Measurements from ENCODE around the gene CABP7.

The CABP7 gene

DNA sequence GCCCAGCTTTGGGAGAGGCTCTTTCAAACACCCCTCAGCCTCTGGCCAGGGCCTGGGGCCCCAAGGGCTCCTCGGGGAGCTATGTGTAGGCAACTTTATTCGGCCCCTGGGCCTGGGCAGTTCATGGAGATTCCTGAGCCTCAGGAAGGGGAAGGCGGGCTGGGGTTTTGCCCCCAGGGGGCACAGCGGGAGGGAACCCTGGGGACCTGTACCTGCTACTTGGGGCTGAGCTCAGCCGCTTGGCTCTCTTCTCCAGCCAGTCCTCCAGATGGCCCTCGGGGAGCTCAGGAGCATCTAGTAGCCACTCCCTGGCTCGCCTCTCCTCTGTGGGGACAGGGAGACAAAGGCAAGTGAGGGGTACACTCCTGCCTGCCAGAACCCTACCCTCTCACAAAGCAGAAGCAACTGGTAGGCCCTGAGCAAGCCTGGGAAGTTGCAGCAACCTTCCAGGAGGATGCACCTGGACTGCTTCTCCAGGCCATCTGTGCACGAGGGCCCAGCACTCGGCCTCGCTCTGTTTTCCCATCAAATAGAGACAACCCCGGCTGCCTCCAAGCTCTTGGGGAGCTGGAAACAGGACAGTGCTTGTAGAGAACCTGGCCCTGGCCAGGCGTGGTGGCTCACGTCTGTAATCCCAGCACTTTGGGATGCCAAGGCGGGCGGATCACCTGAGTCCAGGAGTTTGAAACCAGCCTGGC lies 18.5 kb downstream of the CABP7 start:
- Histone ChIP-seq H3K4me2 (ENCODE audit: low read length) (no peak overlapping the region), H3K9ac (ENCODE audit: low read length) (no peak overlapping the region), H2BK5ac (ENCODE audit: low read length) (no peak overlapping the region), H3K36me3 (ENCODE audit: control insufficient read depth, insufficient read depth, low read length) (no peaks in the 10 kb centered on the region), H3K4ac (ENCODE audit: low read depth, low read length) (no peak overlapping the region), H2BK120ac (ENCODE audit: low read depth, low read length) (no peak overlapping the region), H2AK5ac (ENCODE audit: low read length) (no peak overlapping the region), H3K56ac (ENCODE audit: low read length) (no peak overlapping the region), H2BK15ac (replicated peaks; ENCODE audit: low read depth) (no peak overlapping the region), H3K23ac (ENCODE audit: low read length) (no peak overlapping the region), H4K8ac (ENCODE audit: low read depth, low read length) (no peak overlapping the region), H3K27ac (ENCODE audit: low read depth, low read length) (no peak overlapping the region), H4K5ac (ENCODE audit: low read length) (no peak overlapping the region), H3K4me1 (ENCODE audit: control insufficient read depth, low read depth, low read length) (no peaks in the 10 kb centered on the region), H3K79me2 (ENCODE audit: control insufficient read depth, insufficient read depth, low read length) (no peaks in the 10 kb centered on the region), H3K27me3 (ENCODE audit: insufficient read depth, low read length, poor library complexity) (no peaks in the 10 kb centered on the region), H3K79me1 (ENCODE audit: low read length) (no peaks in the 10 kb centered on the region), H3K4me3 (ENCODE audit: low read length) (no peak overlapping the region), H3K18ac (ENCODE audit: low read length) (no peak overlapping the region)
- DNase-seq, result no peak
- WGBS (ENCODE audit: extremely low coverage, insufficient coverage, low lambda C conversion rate), result no CpG with 5 or more reads among the region's 15 CpGs

- H3K18ac ChIP-seq (ENCODE audit: low read length), result no peak overlapping the region
- H3K9ac ChIP-seq (ENCODE audit: low read length), result no peak overlapping the region
- no peak for DNase-seq
- no peak overlapping the region for H3K27ac ChIP-seq (ENCODE audit: low read depth, low read length)
- H3K4ac ChIP-seq (ENCODE audit: low read depth, low read length), result no peak overlapping the region
- H3K56ac ChIP-seq (ENCODE audit: low read length), result no peak overlapping the region
- no peak overlapping the region for H3K4me2 ChIP-seq (ENCODE audit: low read length)
- H3K27me3 ChIP-seq (ENCODE audit: insufficient read depth, low read length, poor library complexity), result no peaks in the 10 kb centered on the region
- H3K36me3 ChIP-seq (ENCODE audit: control insufficient read depth, insufficient read depth, low read length), result no peaks in the 10 kb centered on the region
- no peak overlapping the region for H2BK5ac ChIP-seq (ENCODE audit: low read length)
- no peak overlapping the region for H2BK120ac ChIP-seq (ENCODE audit: low read depth, low read length)
- H3K4me1 ChIP-seq (ENCODE audit: control insufficient read depth, low read depth, low read length), result no peaks in the 10 kb centered on the region
- H3K23ac ChIP-seq (ENCODE audit: low read length), result no peak overlapping the region
- no peaks in the 10 kb centered on the region for H3K79me2 ChIP-seq (ENCODE audit: control insufficient read depth, insufficient read depth, low read length)
- no CpG with 5 or more reads among the region's 17 CpGs for WGBS (ENCODE audit: extremely low coverage, insufficient coverage, low lambda C conversion rate)
- no peak overlapping the region for H2BK15ac ChIP-seq (replicated peaks; ENCODE audit: low read depth)
- no peak overlapping the region for H3K4me3 ChIP-seq (ENCODE audit: low read length)
- H2AK5ac ChIP-seq (ENCODE audit: low read length), result no peak overlapping the region
- H3K79me1 ChIP-seq (ENCODE audit: low read length), result no peaks in the 10 kb centered on the region
- H4K8ac ChIP-seq (ENCODE audit: low read depth, low read length), result no peak overlapping the region
- no peak overlapping the region for H4K5ac ChIP-seq (ENCODE audit: low read length)
Observed at GRCh38 chr22:29739346-29739875, 19.6 kb downstream of the CABP7 start.

GRCh38 chr22:29740216-29740615 lies 20.4 kb downstream of the CABP7 start:
- Histone ChIP-seq H3K18ac (ENCODE audit: low read length) (no peak overlapping the region), H3K4me3 (ENCODE audit: low read length) (no peak overlapping the region), H3K4me1 (ENCODE audit: control insufficient read depth, low read depth, low read length) (no peaks in the 10 kb centered on the region), H3K4me2 (ENCODE audit: low read length) (no peak overlapping the region), H3K9ac (ENCODE audit: low read length) (no peak overlapping the region), H3K79me1 (ENCODE audit: low read length) (no peaks in the 10 kb centered on the region), H2BK15ac (replicated peaks; ENCODE audit: low read depth) (no peak overlapping the region), H2AK5ac (ENCODE audit: low read length) (no peak overlapping the region), H2BK120ac (ENCODE audit: low read depth, low read length) (no peak overlapping the region), H4K5ac (ENCODE audit: low read length) (no peak overlapping the region), H3K27me3 (ENCODE audit: insufficient read depth, low read length, poor library complexity) (no peaks in the 10 kb centered on the region), H3K4ac (ENCODE audit: low read depth, low read length) (no peak overlapping the region), H3K27ac (ENCODE audit: low read depth, low read length) (no peak overlapping the region), H3K23ac (ENCODE audit: low read length) (no peak overlapping the region), H3K36me3 (ENCODE audit: control insufficient read depth, insufficient read depth, low read length) (no peaks in the 10 kb centered on the region), H4K8ac (ENCODE audit: low read depth, low read length) (no peak overlapping the region), H2BK5ac (ENCODE audit: low read length) (no peak overlapping the region), H3K79me2 (ENCODE audit: control insufficient read depth, insufficient read depth, low read length) (no peaks in the 10 kb centered on the region), H3K56ac (ENCODE audit: low read length) (no peak overlapping the region)
- no peak for DNase-seq
- no CpG with 5 or more reads among the region's 5 CpGs for WGBS (ENCODE audit: extremely low coverage, insufficient coverage, low lambda C conversion rate)

DNA sequence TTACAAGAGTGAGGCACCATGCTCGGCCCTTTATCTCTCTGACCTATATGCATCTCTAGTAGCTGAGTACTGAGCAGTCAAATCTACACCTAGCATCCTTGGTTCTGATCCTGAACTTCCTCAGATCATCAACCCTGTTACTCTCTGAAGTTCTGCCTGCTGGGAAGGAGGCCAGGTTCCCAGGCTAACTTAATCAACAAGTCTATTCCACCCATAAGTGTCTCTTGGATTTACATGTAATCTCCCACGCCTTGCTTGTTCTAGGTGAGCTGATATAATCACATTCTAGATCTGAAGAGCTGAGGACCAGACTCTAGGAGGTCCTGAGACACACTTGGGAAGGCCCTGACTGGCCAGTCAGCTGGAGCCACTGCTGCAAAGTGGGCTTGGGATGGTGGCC lies 22.1 kb downstream of the CABP7 start:
- Histone ChIP-seq H3K27me3 (ENCODE audit: insufficient read depth, low read length, poor library complexity) (no peaks in the 10 kb centered on the region), H3K4ac (ENCODE audit: low read depth, low read length) (no peak overlapping the region), H4K5ac (ENCODE audit: low read length) (no peak overlapping the region), H3K79me2 (ENCODE audit: control insufficient read depth, insufficient read depth, low read length) (no peaks in the 10 kb centered on the region), H3K18ac (ENCODE audit: low read length) (no peak overlapping the region), H3K4me2 (ENCODE audit: low read length) (no peak overlapping the region), H3K27ac (ENCODE audit: low read depth, low read length) (no peak overlapping the region), H2BK120ac (ENCODE audit: low read depth, low read length) (no peak overlapping the region), H2BK5ac (ENCODE audit: low read length) (no peak overlapping the region), H3K23ac (ENCODE audit: low read length) (no peak overlapping the region), H3K9ac (ENCODE audit: low read length) (no peak overlapping the region), H3K79me1 (ENCODE audit: low read length) (no peaks in the 10 kb centered on the region), H3K56ac (ENCODE audit: low read length) (no peak overlapping the region), H3K36me3 (ENCODE audit: control insufficient read depth, insufficient read depth, low read length) (no peaks in the 10 kb centered on the region), H4K8ac (ENCODE audit: low read depth, low read length) (no peak overlapping the region), H2AK5ac (ENCODE audit: low read length) (no peak overlapping the region), H3K4me3 (ENCODE audit: low read length) (no peak overlapping the region), H2BK15ac (replicated peaks; ENCODE audit: low read depth) (no peak overlapping the region), H3K4me1 (ENCODE audit: control insufficient read depth, low read depth, low read length) (no peaks in the 10 kb centered on the region)
- DNase-seq, result no peak
- WGBS (ENCODE audit: extremely low coverage, insufficient coverage, low lambda C conversion rate), result no CpG with 5 or more reads among the region's 2 CpGs

DNA sequence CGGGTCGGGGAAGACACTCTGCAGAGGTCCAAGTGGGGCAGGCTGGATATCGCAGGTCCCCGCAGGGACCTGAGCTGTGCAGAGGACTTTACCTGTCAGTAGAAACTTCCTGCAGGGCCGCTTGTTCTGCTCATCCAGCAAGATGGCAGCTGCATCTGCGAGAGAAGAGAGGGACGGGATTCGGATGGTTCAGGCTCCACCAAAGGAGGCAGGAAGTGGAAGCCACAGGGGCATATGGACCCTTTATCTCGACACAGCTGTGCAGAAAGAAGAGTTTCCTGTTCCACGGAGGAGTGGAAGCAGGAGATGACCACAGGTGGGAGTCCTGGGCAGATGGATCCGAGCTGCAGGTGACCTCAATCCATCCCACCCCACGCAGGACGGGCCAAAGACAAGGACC lies 22.5 kb downstream of the CABP7 start:
- Histone ChIP-seq H3K79me2 (ENCODE audit: control insufficient read depth, insufficient read depth, low read length) (no peaks in the 10 kb centered on the region), H3K4me1 (ENCODE audit: control insufficient read depth, low read depth, low read length) (no peaks in the 10 kb centered on the region), H2BK15ac (replicated peaks; ENCODE audit: low read depth) (no peak overlapping the region), H2AK5ac (ENCODE audit: low read length) (no peak overlapping the region), H2BK5ac (ENCODE audit: low read length) (no peak overlapping the region), H3K18ac (ENCODE audit: low read length) (no peak overlapping the region), H4K8ac (ENCODE audit: low read depth, low read length) (no peak overlapping the region), H3K27ac (ENCODE audit: low read depth, low read length) (no peak overlapping the region), H3K4me2 (ENCODE audit: low read length) (no peak overlapping the region), H3K4me3 (ENCODE audit: low read length) (no peak overlapping the region), H4K5ac (ENCODE audit: low read length) (no peak overlapping the region), H3K36me3 (ENCODE audit: control insufficient read depth, insufficient read depth, low read length) (no peaks in the 10 kb centered on the region), H3K56ac (ENCODE audit: low read length) (no peak overlapping the region), H3K27me3 (ENCODE audit: insufficient read depth, low read length, poor library complexity) (no peaks in the 10 kb centered on the region), H2BK120ac (ENCODE audit: low read depth, low read length) (no peak overlapping the region), H3K4ac (ENCODE audit: low read depth, low read length) (no peak overlapping the region), H3K23ac (ENCODE audit: low read length) (no peak overlapping the region), H3K9ac (ENCODE audit: low read length) (no peak overlapping the region), H3K79me1 (ENCODE audit: low read length) (no peaks in the 10 kb centered on the region)
- no peak for DNase-seq
- WGBS (ENCODE audit: extremely low coverage, insufficient coverage, low lambda C conversion rate), result no CpG with 5 or more reads among the region's 13 CpGs

GRCh38 chr22:29744902-29745301 lies 25.1 kb downstream of the CABP7 start:
- no peak overlapping the region for H2BK5ac ChIP-seq (ENCODE audit: low read length)
- no peaks in the 10 kb centered on the region for H3K79me2 ChIP-seq (ENCODE audit: control insufficient read depth, insufficient read depth, low read length)
- H3K27ac ChIP-seq (ENCODE audit: low read depth, low read length), result no peak overlapping the region
- H3K4ac ChIP-seq (ENCODE audit: low read depth, low read length), result no peak overlapping the region
- no peak overlapping the region for H3K23ac ChIP-seq (ENCODE audit: low read length)
- no peak overlapping the region for H4K5ac ChIP-seq (ENCODE audit: low read length)
- no peak overlapping the region for H4K8ac ChIP-seq (ENCODE audit: low read depth, low read length)
- no peaks in the 10 kb centered on the region for H3K79me1 ChIP-seq (ENCODE audit: low read length)
- no peak overlapping the region for H3K4me3 ChIP-seq (ENCODE audit: low read length)
- H3K4me1 ChIP-seq (ENCODE audit: control insufficient read depth, low read depth, low read length), result no peaks in the 10 kb centered on the region
- no peak overlapping the region for H3K18ac ChIP-seq (ENCODE audit: low read length)
- no peak for DNase-seq
- no CpG with 5 or more reads among the region's 8 CpGs for WGBS (ENCODE audit: extremely low coverage, insufficient coverage, low lambda C conversion rate)
- H2AK5ac ChIP-seq (ENCODE audit: low read length), result no peak overlapping the region
- no peak overlapping the region for H3K4me2 ChIP-seq (ENCODE audit: low read length)
- H2BK120ac ChIP-seq (ENCODE audit: low read depth, low read length), result no peak overlapping the region
- H2BK15ac ChIP-seq (replicated peaks; ENCODE audit: low read depth), result no peak overlapping the region
- no peak overlapping the region for H3K9ac ChIP-seq (ENCODE audit: low read length)
- no peaks in the 10 kb centered on the region for H3K36me3 ChIP-seq (ENCODE audit: control insufficient read depth, insufficient read depth, low read length)
- no peaks in the 10 kb centered on the region for H3K27me3 ChIP-seq (ENCODE audit: insufficient read depth, low read length, poor library complexity)
- no peak overlapping the region for H3K56ac ChIP-seq (ENCODE audit: low read length)
